NK-92 (cell line): ENCODE measurements around the gene B3GNT4.
"Not testable (repeated sequence)": the region's sequence is repeated elsewhere in the genome, so short reads cannot be mapped to it uniquely, and the experiment has no call there.

Experiments
- DNase-seq: peaks from one replicate; lab custom pipeline; 2025; ENCODE audit not compliant: unreplicated experiment; lab: John Stamatoyannopoulos, UW

B3GNT4 gene

DNA sequence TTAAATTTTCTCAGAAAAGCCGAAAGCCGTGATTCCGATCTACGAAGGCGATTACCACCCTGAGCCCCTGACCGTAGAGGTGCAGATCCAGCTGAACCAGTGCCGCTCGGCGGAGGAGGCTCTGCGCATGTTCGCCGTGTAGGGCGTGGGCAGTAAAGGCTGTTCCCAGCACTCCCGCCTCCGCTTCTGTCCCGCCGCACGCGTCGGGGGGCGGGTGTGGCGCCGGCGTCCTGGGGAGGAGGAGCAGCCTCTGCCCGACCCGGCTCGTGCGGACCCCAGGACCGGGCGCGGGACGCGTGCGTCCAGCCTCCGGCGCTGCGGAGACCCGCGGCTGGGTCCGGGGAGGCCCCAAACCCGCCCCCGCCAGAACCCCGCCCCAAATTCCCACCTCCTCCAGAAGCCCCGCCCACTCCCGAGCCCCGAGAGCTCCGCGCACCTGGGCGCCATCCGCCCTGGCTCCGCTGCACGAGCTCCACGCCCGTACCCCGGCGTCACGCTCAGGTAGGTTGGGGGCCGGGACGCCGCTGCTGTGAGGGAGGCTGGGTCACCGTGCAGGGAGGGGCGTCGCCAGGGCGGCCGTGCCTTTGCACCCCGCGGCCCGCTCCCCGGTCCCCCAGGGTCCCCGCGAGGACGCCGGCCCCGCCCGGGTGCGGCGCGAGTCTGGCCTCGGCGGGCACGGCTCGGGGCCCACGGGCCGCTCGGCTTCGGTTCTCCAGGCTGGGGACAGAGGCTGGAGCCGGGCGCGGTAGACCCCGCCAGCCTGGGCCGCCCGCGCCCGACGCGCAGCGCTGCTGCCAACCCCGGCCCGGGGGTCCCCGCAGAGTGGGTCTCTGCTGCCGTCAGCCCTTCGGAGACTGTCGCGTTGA lies at the start of gene B3GNT4:
Gene B3GNT4, plus strand, starts transcription at position 409 of the 866 bp plus-strand sequence. CDS start 910 bp downstream, outside the sequence.
- DNase-seq, result no peak

GRCh38 chr12:122155705-122156104 lies 47.8 kb upstream of the B3GNT4 start:
- no peak for DNase-seq

GRCh38 chr12:122158700-122159285 lies 44.7 kb upstream of the B3GNT4 start:
- no peak for DNase-seq

DNA sequence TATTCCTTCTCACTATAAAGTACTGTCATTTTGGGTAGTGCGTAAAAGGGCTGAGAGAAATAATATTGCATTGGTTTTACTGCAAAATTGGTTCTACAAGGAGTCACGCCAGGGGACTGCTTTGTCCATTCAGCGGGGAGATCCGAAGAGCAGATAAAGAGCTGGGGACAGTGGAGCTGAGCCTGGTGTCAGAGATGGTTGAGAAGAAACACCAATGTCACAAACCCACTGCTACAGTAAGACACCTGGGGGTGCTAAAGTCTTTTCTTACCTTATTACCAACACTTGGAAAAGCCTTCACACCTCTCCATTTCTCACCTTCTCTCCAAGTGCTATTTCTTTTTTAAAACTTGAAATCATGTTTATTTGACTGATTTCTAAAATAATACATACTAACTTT lies 43.6 kb upstream of the B3GNT4 start:
- DNase-seq, result no peak

GRCh38 chr12:122160761-122161160 lies 42.7 kb upstream of the B3GNT4 start:
- no peak for DNase-seq

GRCh38 chr12:122161682-122162081 lies 41.8 kb upstream of the B3GNT4 start:
- DNase-seq, result no peak

DNA sequence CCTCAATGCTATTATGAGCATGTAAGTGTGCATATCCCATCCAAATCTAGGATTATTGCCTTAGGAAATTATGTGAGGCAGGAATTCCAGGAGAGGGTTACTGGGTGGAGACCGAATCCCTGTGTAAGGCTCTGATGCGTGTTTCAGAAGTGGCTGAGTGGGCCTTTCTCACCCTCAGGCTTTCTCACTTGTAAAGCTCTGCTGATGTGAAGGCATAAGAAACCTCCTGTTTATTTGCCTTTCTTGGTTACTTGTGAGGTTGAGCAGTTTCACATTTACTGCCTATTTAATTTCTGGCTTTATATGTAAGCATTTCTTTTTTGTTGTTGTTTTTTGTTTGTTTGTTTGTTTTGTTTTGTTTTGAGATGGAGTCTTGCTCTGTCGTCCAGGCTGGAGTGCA lies 40.5 kb upstream of the B3GNT4 start:
- DNase-seq, result no peak

DNA sequence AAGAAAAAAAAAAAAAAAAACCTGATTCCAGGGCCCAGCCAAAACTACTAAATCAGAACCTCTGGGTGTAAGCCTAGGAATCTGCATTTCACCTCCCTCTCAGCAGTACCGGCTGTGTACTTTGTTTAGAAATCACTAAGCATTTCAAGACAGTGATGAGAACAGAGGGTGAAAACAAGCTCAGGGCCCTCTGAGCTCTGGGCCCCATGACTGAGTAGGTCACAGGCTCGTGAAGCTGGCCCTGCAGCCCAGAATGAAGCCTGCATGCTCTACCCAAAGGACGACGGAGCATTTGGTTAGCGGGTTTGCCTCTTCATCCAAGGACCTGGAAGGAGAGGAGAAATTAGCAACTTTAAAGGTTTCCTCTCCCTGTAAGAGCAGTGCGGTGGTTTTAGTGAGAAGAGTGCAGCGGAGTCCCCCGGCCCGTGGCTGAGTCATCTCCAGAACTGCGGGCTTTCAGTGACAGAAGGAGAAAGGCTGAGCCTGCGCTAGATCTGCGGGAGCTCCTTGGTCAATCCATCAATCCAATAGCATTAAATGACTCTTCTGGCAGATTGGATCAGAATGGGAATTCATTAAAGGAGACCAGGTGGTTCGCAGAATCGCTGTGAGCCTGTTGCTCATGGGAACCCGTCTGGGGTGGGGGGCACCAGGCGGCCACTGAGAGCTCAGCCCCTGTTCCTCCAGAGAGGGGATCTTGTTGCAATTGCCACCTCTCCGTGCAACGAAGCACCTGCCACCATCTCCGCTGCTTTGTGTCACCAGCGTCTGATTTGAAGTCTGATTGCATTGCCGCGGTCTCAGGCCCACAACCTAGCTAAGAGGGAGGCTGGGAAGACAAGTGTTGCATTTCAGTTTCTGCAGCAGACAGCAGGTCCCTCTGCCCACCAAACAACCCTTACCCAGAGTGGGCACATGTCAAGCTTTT lies 36.8 kb upstream of the B3GNT4 start:
- no peak for DNase-seq

- DNase-seq, result no peak
Measured at GRCh38 chr12:122167356-122167925, 36.1 kb upstream of the B3GNT4 start.

GRCh38 chr12:122168492-122168891 lies 35.0 kb upstream of the B3GNT4 start:
- no peak for DNase-seq

DNA sequence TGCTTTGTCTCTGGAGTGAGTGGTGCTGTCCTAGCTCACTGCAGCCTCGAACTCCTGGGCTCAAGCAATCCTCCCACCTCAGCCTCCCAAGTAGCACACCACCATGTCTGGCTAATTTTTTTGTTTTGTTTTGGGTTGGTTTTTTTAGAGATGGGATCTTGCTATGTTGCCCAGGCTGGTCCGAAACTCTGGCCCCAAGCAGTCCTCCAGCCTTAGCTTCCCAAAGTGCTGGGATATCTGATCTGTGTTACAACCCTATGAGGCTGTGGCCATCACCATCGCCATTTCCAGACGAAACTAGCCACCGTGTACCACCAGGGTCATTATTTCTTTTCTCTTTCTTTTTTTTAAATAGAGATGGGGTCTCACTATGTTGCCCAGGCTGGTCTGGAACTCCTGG lies 32.1 kb upstream of the B3GNT4 start:
- DNase-seq, result no peak

DNA sequence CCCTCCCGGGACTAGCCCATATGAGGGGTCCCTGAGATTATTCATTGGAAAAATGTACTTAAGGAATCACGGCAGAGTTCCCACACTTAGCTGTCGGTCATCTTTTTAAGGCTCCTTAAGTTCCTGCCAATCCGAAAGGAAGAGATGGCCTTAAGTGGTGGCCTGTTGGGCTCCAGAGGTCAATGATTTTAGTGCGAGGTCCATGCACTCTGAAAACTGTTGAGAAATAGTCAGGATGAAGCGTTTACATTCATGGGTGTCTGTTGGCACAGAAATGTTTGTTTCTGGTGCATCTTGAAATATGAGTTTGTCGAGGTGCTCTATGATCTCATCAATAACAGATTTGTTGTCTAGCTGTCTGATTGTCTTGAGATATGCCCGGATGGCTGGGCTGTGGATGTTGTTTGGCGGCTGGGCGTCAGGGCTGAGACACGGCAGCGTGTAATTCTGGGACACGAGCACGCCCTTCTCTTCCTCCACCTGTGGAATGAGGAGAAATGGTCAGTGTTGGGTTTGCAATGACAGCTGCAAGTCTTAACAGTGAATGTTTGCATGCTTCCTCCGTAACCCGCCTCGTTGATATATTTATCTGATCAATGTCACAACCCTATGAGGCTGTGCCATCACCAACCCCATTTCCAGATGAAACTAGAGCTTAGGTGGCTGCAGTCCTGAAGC lies 31.1 kb upstream of the B3GNT4 start:
- DNase-seq, result no peak

GRCh38 chr12:122174155-122174845 lies 29.2 kb upstream of the B3GNT4 start, which contains the start of gene IL31:
Gene IL31, minus strand, starts transcription at chr12:122174221. Its CDS starts 49 bp downstream, at chr12:122174172.
- DNase-seq, result no peak

GRCh38 chr12:122176473-122176872 lies 27.0 kb upstream of the B3GNT4 start:
- DNase-seq, result not testable (repeated sequence)

GRCh38 chr12:122182887-122183587 lies 20.5 kb upstream of the B3GNT4 start, which contains the start of gene LRRC43:
Gene LRRC43, plus strand, starts transcription at chr12:122183123. Its CDS starts 22 bp downstream, at chr12:122183145.
- no peak for DNase-seq

- DNase-seq, result no peak
Measured at GRCh38 chr12:122183588-122183940, 19.9 kb upstream of the B3GNT4 start.

- no peak for DNase-seq
Measured at GRCh38 chr12:122184517-122184916, 19.0 kb upstream of the B3GNT4 start.

- DNase-seq, result no peak
Measured at GRCh38 chr12:122185079-122185478, 18.4 kb upstream of the B3GNT4 start.

GRCh38 chr12:122185494-122186082 lies 17.9 kb upstream of the B3GNT4 start:
- DNase-seq, result no peak
